Peyer's patch (tissue), 4 donors: ENCODE measurements around the gene MET.

Experiments used
- POLR2A ChIP-seq, 2 donors: fragments of 450-650 bp; IDR thresholded peaks; one replicate each; pipeline ENCODE4 v1.5.1; 2017; ENCODE audit warnings: antibody characterized with exemption in 2 of 2, mild to moderate bottlenecking in 2 of 2, moderate library complexity in 2 of 2
- TF ChIP-seq, protein P1 (sequence below), 6 experiments: fragments of 450-650 bp in 4 of 6; fragments of 200-600 bp in 2 of 6; sonication (generic) in 1 of 6; IDR thresholded peaks; one replicate each; pipeline ENCODE4 v1.5.1; 2017 to 2019; ENCODE audit warnings: antibody characterized with exemption in 6 of 6, mild to moderate bottlenecking in 3 of 6, moderate library complexity in 1 of 6

DNA sequence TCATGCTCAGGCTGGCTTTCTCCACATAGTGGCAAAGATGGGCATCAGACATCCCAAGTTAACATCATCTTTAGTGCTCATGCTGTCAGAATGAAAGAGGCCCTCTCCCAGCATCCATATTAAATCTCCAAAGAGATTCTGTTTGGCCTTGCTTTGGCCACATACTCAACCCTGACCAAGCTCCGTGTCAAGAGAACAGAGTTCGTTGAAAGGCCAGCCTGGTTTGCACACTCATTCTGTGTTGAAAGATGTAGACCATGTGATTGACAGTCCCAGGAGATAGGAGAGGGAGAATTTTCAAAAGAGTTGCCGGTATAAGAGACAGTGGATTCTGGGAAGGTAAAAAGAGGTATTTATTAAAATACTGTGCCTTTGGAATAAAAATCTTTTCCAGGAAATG is 19.7 kb downstream of the MET start:
- TF ChIP-seq, protein P1, sequence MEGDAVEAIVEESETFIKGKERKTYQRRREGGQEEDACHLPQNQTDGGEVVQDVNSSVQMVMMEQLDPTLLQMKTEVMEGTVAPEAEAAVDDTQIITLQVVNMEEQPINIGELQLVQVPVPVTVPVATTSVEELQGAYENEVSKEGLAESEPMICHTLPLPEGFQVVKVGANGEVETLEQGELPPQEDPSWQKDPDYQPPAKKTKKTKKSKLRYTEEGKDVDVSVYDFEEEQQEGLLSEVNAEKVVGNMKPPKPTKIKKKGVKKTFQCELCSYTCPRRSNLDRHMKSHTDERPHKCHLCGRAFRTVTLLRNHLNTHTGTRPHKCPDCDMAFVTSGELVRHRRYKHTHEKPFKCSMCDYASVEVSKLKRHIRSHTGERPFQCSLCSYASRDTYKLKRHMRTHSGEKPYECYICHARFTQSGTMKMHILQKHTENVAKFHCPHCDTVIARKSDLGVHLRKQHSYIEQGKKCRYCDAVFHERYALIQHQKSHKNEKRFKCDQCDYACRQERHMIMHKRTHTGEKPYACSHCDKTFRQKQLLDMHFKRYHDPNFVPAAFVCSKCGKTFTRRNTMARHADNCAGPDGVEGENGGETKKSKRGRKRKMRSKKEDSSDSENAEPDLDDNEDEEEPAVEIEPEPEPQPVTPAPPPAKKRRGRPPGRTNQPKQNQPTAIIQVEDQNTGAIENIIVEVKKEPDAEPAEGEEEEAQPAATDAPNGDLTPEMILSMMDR (IDR thresholded peaks at IDR 0.05): no peak
- no peak for TF ChIP-seq POLR2A (IDR thresholded peaks at IDR 0.05)
